Keratinocyte (primary cell): ENCODE results near the gene SAMD4B. TPM values are rescaled to one million over a fixed set of nuclear protein-coding genes. Genes with fewer than 3 reads are reported as not detected.
A peak's percentile ranks its signal among the peaks of the same experiment; 100 is the strongest.

Experiments
- DNase-seq: peaks from one replicate; pipeline ENCODE4 v3.0.0-alpha.2; 2011; ENCODE audit warnings: low read depth, missing footprints, low spot score
- FAIRE-seq: peaks from 2 replicates; lab custom pipeline; 2011; peaks lifted over from hg19 to GRCh38; lab: Jason Lieb, UNC
- H2AFZ ChIP-seq: 2 replicates; pipeline ENCODE4 v1.6.0; 2012; ENCODE audit warnings: low read length, control low read depth, inconsistent platforms; ENCODE audit not compliant: control insufficient read depth
- H3K27ac ChIP-seq: 2 replicates; pipeline ENCODE4 v1.5.1; 2011; ENCODE audit warnings: low read length; ENCODE audit not compliant: control insufficient read depth, insufficient read depth
- H3K27me3 ChIP-seq: 3 replicates; pipeline ENCODE4 v1.6.0; 2011; ENCODE audit warnings: low read length; ENCODE audit not compliant: control insufficient read depth, insufficient read depth; ENCODE audit errors: extremely low read depth
- H3K36me3 ChIP-seq, 2 experiments: 2 replicates in 1 of 2; 3 replicates in 1 of 2; pipeline ENCODE4 v1.5.1; 2011; ENCODE audit warnings: low read length in 2 of 2, mild to moderate bottlenecking in 1 of 2; ENCODE audit not compliant: control insufficient read depth in 2 of 2, insufficient read depth in 2 of 2; ENCODE audit errors: extremely low read depth in 1 of 2
- H3K4me1 ChIP-seq: 3 replicates; pipeline ENCODE4 v1.5.1; 2011; ENCODE audit warnings: low read length; ENCODE audit not compliant: control insufficient read depth, insufficient read depth; ENCODE audit errors: extremely low read depth
- H3K4me2 ChIP-seq: 3 replicates; pipeline ENCODE4 v1.6.0; 2011; ENCODE audit warnings: low read depth, low read length; ENCODE audit not compliant: control insufficient read depth, insufficient read depth; ENCODE audit errors: extremely low read depth
- H3K4me3 ChIP-seq, 3 experiments: fragments of 200-600 bp in 1 of 3; sonication (generic) in 1 of 3; 2 replicates in 2 of 3; 3 replicates in 1 of 3; pipeline ENCODE4 v1.5.1; 2011 to 2016; ENCODE audit warnings: low read length in 3 of 3, mild to moderate bottlenecking in 3 of 3, control low read depth in 2 of 3, inconsistent platforms in 1 of 3, low read depth in 1 of 3, mixed read lengths in 1 of 3, mixed run types in 1 of 3, moderate library complexity in 1 of 3; ENCODE audit not compliant: control insufficient read depth in 2 of 3, insufficient read depth in 2 of 3; ENCODE audit errors: extremely low read depth in 1 of 3
- H3K79me2 ChIP-seq: 2 replicates; pipeline ENCODE4 v1.6.0; 2012; ENCODE audit warnings: low read length; ENCODE audit not compliant: control insufficient read depth, insufficient read depth
- H3K9ac ChIP-seq: 3 replicates; pipeline ENCODE4 v1.6.0; 2011; ENCODE audit warnings: low read length; ENCODE audit not compliant: control insufficient read depth, insufficient read depth; ENCODE audit errors: extremely low read depth
- H3K9me1 ChIP-seq: 3 replicates; pipeline ENCODE4 v1.6.0; 2011; ENCODE audit warnings: low read length; ENCODE audit not compliant: control insufficient read depth, insufficient read depth; ENCODE audit errors: extremely low read depth
- H3K9me3 ChIP-seq: 2 replicates; pipeline ENCODE4 v1.5.1; 2012; ENCODE audit warnings: low read depth, low read length; ENCODE audit not compliant: control insufficient read depth
- H4K20me1 ChIP-seq: 3 replicates; pipeline ENCODE4 v1.6.0; 2011; ENCODE audit warnings: low read length; ENCODE audit not compliant: control insufficient read depth, insufficient read depth; ENCODE audit errors: extremely low read depth
- EZH2 ChIP-seq: IDR thresholded peaks from one replicate; pipeline ENCODE4 v1.6.1; 2012; ENCODE audit warnings: inconsistent platforms, mild to moderate bottlenecking, low read length, moderate library complexity
- dilution Hi-C: fragments of 300-500 bp; cut with MboI; formaldehyde crosslinking; loops from one replicate; pipeline ENCODE4 v1.7.0; 2020; ENCODE audit warnings: low sequenced_read_pairs; ENCODE audit not compliant: extremely low pct_ligation_motif_present
- polyA plus RNA-seq, 5 experiments: library from polyadenylated mRNA; depleted of rRNA in 3 of 5; stranded (reverse) in 3 of 5; stranded (forward) in 1 of 5; unstranded in 1 of 5; fragments of >200 nt; gene quantifications; 1 replicate in 1 of 5; 2 replicates in 3 of 5; 3 replicates in 1 of 5; pipeline versions ENCODE4 v1.2.1 to v1.2.3, GENCODE V29; 2011 to 2012; ENCODE audit warnings: missing spikeins in 2 of 5, low read depth in 1 of 5, low replicate concordance in 1 of 5
- TF ChIP-seq, protein P1 (sequence below), 3 experiments: IDR thresholded peaks in 1 of 3; conservative IDR thresholded peaks in 1 of 3; optimal IDR thresholded peaks in 1 of 3; 2 replicates in 2 of 3; 3 replicates in 1 of 3; pipeline versions ENCODE3 to v1.5.1; 2011; ENCODE audit warnings: low read length in 3 of 3, mild to moderate bottlenecking in 3 of 3, moderate library complexity in 2 of 3, control low read depth in 1 of 3, inconsistent platforms in 1 of 3; ENCODE audit not compliant: insufficient read depth in 2 of 3; ENCODE audit errors: extremely low read depth in 1 of 3

The SAMD4B gene
- polyA plus RNA-seq, 1 donor (not counting 4 experiments of a cell fraction or from before 2014, with no cell fraction given), result 20.9 TPM

DNA sequence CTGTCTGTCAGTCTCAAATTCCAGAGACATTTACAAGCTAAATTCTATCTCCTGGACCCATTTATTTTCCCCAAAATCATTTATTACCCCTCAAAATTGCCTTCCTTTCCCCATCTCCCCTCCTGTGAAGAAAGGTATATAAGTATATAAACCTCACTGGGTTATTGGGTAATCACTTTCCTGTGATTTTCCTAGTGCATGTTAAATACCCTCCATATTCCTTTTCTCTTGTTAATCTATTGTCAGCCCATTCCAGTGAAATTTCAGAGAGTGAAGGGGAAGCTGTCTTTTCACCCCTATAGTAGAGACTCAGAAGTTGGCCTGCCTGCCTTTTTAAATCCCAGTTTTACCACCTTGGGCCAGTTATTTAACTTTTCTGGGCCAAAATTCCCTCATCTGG, 36.1 kb upstream of the SAMD4B start:
- Histone ChIP-seq H3K4me1 (no peaks in the 10 kb centered on the region), H3K4me3 (no peak overlapping the region), H3K27ac (no peak overlapping the region), H3K79me2 (no peaks in the 10 kb centered on the region), H3K9me1 (no peaks in the 10 kb centered on the region), H2AFZ (no peak overlapping the region), H3K36me3 (no peaks in the 10 kb centered on the region), H3K27me3 (peaks cover 48% of the 10 kb centered on the region), H3K9me3 (no peaks in the 10 kb centered on the region), H3K9ac (no peak overlapping the region), H3K4me2 (no peak overlapping the region), H4K20me1 (no peaks in the 10 kb centered on the region)
- DNase-seq, result no peak
- FAIRE-seq, result no peak
- no peak for TF ChIP-seq EZH2
- TF ChIP-seq, protein P1, sequence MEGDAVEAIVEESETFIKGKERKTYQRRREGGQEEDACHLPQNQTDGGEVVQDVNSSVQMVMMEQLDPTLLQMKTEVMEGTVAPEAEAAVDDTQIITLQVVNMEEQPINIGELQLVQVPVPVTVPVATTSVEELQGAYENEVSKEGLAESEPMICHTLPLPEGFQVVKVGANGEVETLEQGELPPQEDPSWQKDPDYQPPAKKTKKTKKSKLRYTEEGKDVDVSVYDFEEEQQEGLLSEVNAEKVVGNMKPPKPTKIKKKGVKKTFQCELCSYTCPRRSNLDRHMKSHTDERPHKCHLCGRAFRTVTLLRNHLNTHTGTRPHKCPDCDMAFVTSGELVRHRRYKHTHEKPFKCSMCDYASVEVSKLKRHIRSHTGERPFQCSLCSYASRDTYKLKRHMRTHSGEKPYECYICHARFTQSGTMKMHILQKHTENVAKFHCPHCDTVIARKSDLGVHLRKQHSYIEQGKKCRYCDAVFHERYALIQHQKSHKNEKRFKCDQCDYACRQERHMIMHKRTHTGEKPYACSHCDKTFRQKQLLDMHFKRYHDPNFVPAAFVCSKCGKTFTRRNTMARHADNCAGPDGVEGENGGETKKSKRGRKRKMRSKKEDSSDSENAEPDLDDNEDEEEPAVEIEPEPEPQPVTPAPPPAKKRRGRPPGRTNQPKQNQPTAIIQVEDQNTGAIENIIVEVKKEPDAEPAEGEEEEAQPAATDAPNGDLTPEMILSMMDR (optimal IDR thresholded peaks at IDR 0.05 in 1 of 3, IDR thresholded peaks at IDR 0.05 in 1 of 3, conservative IDR thresholded peaks at IDR 0.05 in 1 of 3; ENCODE audit: extremely low read depth in 1 of 3, insufficient read depth in 2 of 3, low read length in 3 of 3), result no peak
- dilution Hi-C loops, result no loop called here

DNA sequence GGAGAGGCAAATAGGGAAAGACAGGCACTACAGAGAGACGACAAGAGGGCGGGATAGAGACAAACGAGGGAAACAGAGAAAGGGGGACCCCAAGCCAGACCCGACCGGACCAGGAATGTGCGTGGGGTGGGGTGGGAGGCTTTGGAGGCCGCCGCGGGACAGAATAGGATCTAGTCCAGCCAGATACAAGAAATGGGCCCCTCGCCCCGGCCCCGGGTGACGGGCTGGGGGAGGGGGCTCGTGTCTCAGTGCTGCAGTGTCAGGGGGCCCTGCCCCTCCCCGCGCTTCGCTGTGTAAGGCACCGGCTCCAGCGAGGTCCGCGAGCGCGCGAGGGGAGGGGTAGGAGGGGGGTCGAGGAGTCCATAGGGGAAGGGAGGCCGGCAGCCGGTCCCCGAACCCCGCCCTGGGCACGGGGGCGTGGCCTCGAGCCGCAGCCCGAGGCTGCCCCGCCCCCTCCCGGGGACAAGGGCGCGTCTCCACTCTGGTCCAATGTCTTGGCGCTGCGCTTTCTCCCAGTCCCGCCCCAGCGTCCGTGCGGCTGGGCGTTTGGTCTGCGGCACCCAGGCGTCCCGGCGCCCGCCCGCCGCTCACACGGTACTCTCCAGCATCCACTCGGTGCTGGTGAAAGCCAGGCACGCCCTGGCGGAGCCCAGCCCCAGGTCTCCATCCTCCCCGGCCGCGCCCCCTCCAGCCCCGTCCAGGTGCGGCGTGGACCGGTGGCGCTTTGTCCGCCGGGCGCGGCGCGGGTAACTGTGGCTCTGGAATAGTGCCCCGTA, 35.0 kb upstream of the SAMD4B start:
- no peaks in the 10 kb centered on the region for H3K9me1 ChIP-seq
- peak overlapping the region in 1 of 3 experiments; percentile 4 for H3K4me3 ChIP-seq
- DNase-seq (no peak), FAIRE-seq (no peak)
- H3K27me3 ChIP-seq, result peaks cover 48% of the 10 kb centered on the region
- H4K20me1 ChIP-seq, result no peaks in the 10 kb centered on the region
- no peak overlapping the region for H2AFZ ChIP-seq
- H3K9ac ChIP-seq, result no peak overlapping the region
- no peak overlapping the region for H3K4me2 ChIP-seq
- no peaks in the 10 kb centered on the region for H3K79me2 ChIP-seq
- no peaks in the 10 kb centered on the region for H3K4me1 ChIP-seq
- dilution Hi-C loops, result no loop called here
- no peaks in the 10 kb centered on the region for H3K36me3 ChIP-seq
- no peak overlapping the region for H3K27ac ChIP-seq
- TF ChIP-seq, protein P1 (optimal IDR thresholded peaks at IDR 0.05 in 1 of 3, IDR thresholded peaks at IDR 0.05 in 1 of 3, conservative IDR thresholded peaks at IDR 0.05 in 1 of 3; ENCODE audit: extremely low read depth in 1 of 3, insufficient read depth in 2 of 3, low read length in 3 of 3), result no peak
- peak; percentile 29 for TF ChIP-seq EZH2
- H3K9me3 ChIP-seq, result no peaks in the 10 kb centered on the region
